Fibroblast of skin of right biceps (primary cell): ENCODE measurements around the gene FLVCR2.

Experiments
- DNase-seq: peaks from one replicate; pipeline ENCODE4 v3.0.0-alpha.2; 2013

The FLVCR2 gene, protein sequence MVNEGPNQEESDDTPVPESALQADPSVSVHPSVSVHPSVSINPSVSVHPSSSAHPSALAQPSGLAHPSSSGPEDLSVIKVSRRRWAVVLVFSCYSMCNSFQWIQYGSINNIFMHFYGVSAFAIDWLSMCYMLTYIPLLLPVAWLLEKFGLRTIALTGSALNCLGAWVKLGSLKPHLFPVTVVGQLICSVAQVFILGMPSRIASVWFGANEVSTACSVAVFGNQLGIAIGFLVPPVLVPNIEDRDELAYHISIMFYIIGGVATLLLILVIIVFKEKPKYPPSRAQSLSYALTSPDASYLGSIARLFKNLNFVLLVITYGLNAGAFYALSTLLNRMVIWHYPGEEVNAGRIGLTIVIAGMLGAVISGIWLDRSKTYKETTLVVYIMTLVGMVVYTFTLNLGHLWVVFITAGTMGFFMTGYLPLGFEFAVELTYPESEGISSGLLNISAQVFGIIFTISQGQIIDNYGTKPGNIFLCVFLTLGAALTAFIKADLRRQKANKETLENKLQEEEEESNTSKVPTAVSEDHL

DNA sequence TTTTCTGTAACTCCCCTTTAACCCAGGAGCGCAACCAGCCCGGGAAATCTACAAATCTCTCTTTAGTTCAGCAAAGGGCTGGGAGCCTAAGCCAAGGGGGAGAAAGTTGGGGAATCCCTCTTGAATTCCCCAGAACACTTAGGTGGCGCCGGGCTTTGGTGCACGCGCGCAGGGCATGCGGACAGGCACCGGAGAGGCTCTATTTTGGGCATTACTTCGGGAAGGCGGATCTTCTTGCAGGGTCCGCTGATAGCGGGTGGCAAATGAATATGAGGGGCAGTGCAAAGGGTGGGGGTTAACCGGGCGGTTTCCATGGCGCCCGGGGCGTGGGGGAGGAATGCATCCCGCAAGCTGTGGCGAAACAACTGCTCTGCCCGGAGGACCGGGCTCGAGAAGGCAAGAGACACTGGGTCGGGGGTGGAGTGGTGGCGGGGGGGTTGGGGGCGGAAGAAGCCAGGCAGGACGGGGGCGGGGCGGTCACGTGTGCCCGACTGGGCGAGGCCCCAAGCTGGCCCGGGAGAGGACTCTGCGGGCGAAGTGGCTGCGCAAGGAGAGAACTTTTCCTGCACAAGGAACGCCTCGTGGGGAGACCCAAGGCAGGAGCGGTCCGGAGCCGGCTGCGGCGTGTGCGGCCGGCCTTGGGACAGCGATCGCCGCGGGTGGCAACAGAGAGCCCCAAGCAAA, at the start of gene FLVCR2:
FLVCR2 (plus strand) TSS at position 519 of the 684 bp plus-strand sequence. CDS start 353 bp downstream, outside the sequence.
- DNase-seq: peak; percentile 43

DNA sequence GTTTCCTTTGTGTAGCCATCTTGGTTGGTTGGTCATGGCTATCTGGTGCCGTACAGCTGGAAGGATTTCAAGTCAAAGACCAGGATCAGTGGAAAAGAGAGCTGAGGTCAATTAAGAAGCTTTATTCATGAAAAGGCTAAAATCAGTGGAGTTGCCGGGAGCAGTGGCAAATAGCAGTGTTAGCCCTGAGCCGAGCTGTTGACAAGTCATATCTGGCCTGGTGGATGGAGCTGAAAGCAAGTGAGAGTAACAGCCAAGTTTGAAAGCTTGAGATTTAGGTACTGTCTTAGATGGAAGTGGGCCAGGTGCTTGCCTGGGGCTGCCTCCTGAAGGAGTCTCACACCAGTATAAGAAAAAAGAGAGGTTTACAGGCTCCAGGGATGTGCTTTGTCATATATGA, 47.2 kb upstream of the FLVCR2 start:
- no peak for DNase-seq

- peak; percentile 5 for DNase-seq
Observed at GRCh38 chr14:75531660-75532317, 46.6 kb upstream of the FLVCR2 start.

- DNase-seq: no peak
Observed at GRCh38 chr14:75533791-75534555, 44.4 kb upstream of the FLVCR2 start.

DNA sequence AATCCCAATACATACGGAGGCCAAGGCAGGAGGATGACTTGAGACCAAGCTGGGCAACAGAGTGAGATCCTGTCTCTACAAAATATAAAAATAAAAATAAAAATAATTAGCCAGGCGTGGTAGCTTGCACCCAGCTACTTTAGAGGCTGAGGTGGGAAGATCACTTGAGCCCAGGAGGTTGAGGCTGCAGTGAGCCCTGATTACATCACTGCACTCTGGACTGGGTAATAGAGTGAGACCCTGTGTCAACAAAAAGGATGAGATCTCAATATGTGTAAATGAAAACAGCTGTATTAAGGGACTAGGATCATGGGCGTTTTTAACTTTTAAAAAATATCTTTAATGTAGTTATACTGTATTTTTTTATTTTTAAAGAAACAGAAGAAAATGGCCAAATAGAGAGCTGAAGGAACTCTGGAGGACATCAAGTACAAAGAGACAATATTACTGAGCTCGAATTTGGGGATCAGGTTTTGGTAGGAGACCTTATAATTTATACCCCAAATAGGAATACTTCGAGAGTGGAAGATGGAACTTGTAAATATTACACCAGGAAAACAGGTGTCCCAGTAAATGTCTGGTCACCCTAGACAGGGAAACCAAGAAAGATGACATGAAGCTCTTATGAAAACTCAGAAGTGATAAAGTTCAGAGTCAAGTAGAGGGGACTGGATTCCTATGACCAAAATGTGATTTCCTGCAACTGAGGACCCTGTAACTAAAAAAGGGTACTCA, 43.1 kb upstream of the FLVCR2 start:
- no peak for DNase-seq

DNA sequence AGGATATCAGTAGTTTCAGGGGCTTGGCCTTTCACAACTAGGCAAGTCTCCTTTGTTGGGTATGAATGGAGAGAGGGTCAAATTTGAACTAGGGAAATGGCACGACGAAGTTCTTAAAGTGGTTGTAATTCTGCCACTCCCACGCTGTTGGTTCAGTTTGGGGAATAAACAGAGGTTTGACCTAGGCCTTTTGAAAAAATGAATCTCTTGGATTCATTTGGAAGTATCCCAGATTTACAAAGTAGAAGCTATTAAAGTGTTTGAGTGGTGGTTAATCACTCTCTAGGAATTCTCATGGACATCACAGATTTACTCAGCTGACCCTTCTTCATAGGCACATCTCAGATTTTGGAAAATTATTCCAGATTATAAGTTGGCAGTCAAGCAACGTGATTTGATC, 41.3 kb upstream of the FLVCR2 start:
- DNase-seq: no peak

GRCh38 chr14:75539162-75539560, 39.3 kb upstream of the FLVCR2 start:
- DNase-seq: no peak

- DNase-seq: no peak
Observed at GRCh38 chr14:75539561-75540478, 38.6 kb upstream of the FLVCR2 start.

DNA sequence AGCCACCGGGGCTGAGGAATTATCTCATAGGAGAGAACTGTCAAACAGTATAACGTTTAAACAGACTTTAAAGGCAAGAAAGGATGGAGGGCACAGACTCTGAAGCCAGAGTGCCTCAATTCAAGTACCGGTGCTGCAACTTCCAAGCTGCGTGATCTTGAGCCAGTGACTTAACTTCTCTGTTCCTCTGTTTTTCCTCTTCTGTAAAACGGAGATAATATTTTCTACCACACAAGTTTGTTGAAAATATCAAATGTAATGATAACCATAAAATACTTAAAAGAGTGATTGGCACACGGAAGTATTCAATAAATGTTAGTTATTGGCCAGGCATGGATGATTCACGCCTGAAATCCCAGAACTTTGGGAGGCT, 38.0 kb upstream of the FLVCR2 start:
- no peak for DNase-seq

GRCh38 chr14:75542588-75543091, 35.8 kb upstream of the FLVCR2 start:
- no peak for DNase-seq

GRCh38 chr14:75543253-75543652, 35.2 kb upstream of the FLVCR2 start:
- DNase-seq: no peak

GRCh38 chr14:75543786-75544185, 34.6 kb upstream of the FLVCR2 start:
- no peak for DNase-seq

DNA sequence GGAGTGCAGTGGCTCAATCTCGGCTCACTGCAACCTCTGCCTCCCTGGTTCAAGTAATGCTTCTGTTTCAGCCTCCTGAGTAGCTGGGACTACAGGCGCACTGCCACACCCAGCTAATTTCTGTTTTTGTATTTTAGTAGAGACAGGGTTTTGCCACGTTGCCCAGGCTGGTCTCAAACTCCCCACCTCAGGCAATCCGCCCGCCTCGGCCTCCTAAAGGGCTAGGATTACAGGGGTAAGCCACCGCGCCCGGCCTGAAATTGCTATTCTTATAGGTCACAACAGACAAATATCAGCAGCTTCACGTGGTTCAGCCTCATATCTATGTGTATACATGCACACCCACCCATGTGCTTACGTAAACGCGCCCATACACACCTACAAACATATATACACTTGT, 32.5 kb upstream of the FLVCR2 start:
- no peak for DNase-seq

GRCh38 chr14:75547552-75548250, 30.7 kb upstream of the FLVCR2 start:
- no peak for DNase-seq

DNA sequence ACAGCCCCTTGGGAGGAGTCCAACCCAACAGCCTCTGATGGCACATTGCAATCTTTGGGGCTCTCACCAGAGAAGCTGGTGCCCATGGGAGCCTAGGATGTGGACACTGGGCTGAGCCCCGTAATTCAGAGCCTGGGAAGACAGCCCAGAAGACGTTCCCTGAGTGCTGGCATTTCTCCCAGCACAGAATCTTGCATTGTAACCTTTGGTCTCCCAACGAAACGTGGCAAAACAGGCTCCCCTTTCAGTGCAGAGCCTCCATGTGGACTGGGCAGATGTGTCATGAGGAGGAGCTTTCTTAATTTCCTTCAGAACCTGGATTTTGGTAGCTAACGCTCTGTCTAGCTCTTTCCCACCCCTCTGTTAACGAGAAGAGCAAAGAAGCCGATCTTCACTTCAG, 29.9 kb upstream of the FLVCR2 start:
- no peak for DNase-seq

DNA sequence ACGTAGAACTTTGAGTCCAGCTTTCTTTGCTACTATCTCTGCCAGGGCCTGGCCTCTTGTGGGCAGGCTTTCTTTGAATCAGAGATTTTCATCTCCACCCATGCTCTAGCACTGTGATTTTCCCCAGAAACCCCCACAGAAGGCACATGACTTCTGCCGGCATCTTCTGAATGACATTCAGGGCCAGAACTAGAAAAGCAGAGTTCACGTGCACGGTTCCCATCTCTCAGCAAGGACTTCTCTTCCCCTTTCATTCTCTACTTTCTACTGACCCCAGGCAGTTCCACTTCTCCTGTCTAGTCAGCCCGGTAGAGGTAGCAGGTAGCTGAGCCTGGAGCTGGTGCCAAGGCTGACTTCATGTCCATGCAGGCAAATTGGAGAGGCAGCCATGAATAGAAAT, 29.3 kb upstream of the FLVCR2 start:
- DNase-seq: no peak

GRCh38 chr14:75551021-75551420, 27.4 kb upstream of the FLVCR2 start:
- DNase-seq: no peak

GRCh38 chr14:75553157-75553556, 25.3 kb upstream of the FLVCR2 start:
- DNase-seq: no peak

- DNase-seq: no peak
Observed at GRCh38 chr14:75553761-75554364, 24.6 kb upstream of the FLVCR2 start.

DNA sequence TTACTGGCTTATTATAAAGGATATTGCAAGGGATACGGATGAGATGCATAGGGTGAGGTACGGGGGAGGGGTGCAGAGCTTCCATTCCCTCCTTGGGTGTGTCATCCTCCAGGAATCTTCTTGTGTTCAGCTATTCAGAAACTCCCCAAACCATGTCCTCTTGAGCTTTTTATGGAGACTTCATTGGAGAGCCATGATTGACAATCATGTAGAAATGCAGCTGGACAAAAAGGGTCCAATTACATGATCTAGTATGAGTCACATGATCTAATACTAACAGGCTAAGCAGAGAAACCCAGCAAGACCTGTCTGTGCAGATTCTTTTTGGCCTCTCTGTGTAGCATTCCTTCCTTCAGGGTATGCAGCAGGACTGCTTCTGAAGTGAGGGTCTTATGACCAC, 23.9 kb upstream of the FLVCR2 start:
- peak; percentile 58 for DNase-seq
